ENCODE data around the gene RAB40B.

GRCh38 chr17:82698974-82699442 is 510 bp upstream of the RAB40B start:
- TF ChIP-seq NCOR1 (IDR thresholded peaks at IDR 0.05; ENCODE audit: borderline replicate concordance, low read length) (no peak), CTCF (CRISPR knock-in tag; IDR thresholded peaks at IDR 0.05) (no peak), ZNF660 (CRISPR knock-in tag; IDR thresholded peaks at IDR 0.05; ENCODE audit: borderline replicate concordance, low read depth) (no peak)
- TF ChIP-seq, protein P1, sequence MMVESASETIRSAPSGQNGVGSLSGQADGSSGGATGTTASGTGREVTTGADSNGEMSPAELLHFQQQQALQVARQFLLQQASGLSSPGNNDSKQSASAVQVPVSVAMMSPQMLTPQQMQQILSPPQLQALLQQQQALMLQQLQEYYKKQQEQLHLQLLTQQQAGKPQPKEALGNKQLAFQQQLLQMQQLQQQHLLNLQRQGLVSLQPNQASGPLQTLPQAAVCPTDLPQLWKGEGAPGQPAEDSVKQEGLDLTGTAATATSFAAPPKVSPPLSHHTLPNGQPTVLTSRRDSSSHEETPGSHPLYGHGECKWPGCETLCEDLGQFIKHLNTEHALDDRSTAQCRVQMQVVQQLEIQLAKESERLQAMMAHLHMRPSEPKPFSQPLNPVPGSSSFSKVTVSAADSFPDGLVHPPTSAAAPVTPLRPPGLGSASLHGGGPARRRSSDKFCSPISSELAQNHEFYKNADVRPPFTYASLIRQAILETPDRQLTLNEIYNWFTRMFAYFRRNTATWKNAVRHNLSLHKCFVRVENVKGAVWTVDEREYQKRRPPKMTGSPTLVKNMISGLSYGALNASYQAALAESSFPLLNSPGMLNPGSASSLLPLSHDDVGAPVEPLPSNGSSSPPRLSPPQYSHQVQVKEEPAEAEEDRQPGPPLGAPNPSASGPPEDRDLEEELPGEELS (CRISPR knock-in tag; IDR thresholded peaks at IDR 0.05), result no peak
